ENCODE data around the gene FES. TPM values are rescaled to one million over a fixed set of nuclear protein-coding genes. Genes with fewer than 3 reads are reported as not detected.
A peak's percentile ranks its signal among the peaks of the same experiment; 100 is the strongest.

FES gene
- total RNA-seq, 1 donor: 23.1 TPM

- peak; percentile 88 for TF ChIP-seq CTCF (IDR thresholded peaks at IDR 0.05; ENCODE audit: insufficient read depth, low read length)
- peak within 1 kb of the TSS; percentile 92 for H3K4me3 ChIP-seq (ENCODE audit: low read depth, low read length)
- DNase-seq (ENCODE audit: low read depth): peak; percentile 81
These were observed 47.7 kb downstream of the FES start, which contains the start of gene HDDC3 for GRCh38 chr15:90931828-90932659. Gene HDDC3 (minus strand): TSS chr15:90932549. CDS start chr15:90932540, 9 bp downstream.

GRCh38 chr15:90932660-90932991 is 48.3 kb downstream of the FES start:
- TF ChIP-seq CTCF (IDR thresholded peaks at IDR 0.05; ENCODE audit: insufficient read depth, low read length): no peak
- DNase-seq (ENCODE audit: low read depth): no peak
- H3K4me3 ChIP-seq (ENCODE audit: low read depth, low read length): peak overlapping the region; percentile 25

GRCh38 chr15:90933301-90933700 is 49.0 kb downstream of the FES start:
- DNase-seq (ENCODE audit: low read depth): no peak
- no peak for TF ChIP-seq CTCF (IDR thresholded peaks at IDR 0.05; ENCODE audit: insufficient read depth, low read length)
- no peak overlapping the region for H3K4me3 ChIP-seq (ENCODE audit: low read depth, low read length)

- H3K4me3 ChIP-seq (ENCODE audit: low read depth, low read length): peak overlapping the region; percentile 85
- peak; percentile 81 for DNase-seq (ENCODE audit: low read depth)
- peak; percentile 95 for TF ChIP-seq CTCF (IDR thresholded peaks at IDR 0.05; ENCODE audit: insufficient read depth, low read length)
These were observed 50.1 kb downstream of the FES start for GRCh38 chr15:90934256-90934948.

- TF ChIP-seq CTCF (IDR thresholded peaks at IDR 0.05; ENCODE audit: insufficient read depth, low read length): no peak
- H3K4me3 ChIP-seq (ENCODE audit: low read depth, low read length): peak within 1 kb of the TSS; percentile 85
- peak; percentile 74 for DNase-seq (ENCODE audit: low read depth)
These were observed 50.8 kb downstream of the FES start, which contains the start of gene UNC45A for GRCh38 chr15:90934949-90935751. Gene UNC45A (plus strand): TSS chr15:90935285. CDS start chr15:90935325, 40 bp downstream.

- no peak for DNase-seq (ENCODE audit: low read depth)
- TF ChIP-seq CTCF (IDR thresholded peaks at IDR 0.05; ENCODE audit: insufficient read depth, low read length): no peak
- H3K4me3 ChIP-seq (ENCODE audit: low read depth, low read length): no peak overlapping the region
These were observed 52.5 kb downstream of the FES start for GRCh38 chr15:90936823-90937222.

Measured in fibroblast of the aortic adventitia (primary cell).